HepG2 (cell line): ENCODE results near the gene KIF13A. TPM values are rescaled to one million over a fixed set of nuclear protein-coding genes. Genes with fewer than 3 reads are reported as not detected.

Source experiments
- ATF4 ChIP-seq, 2 experiments: fragments of 450-650 bp in 1 of 2; sonication (generic) in 1 of 2; formaldehyde crosslinking; IDR thresholded peaks; 2 replicates each; pipeline versions ENCODE4 v1.5.0 to v1.8.0; 2020 to 2022; ENCODE audit warnings: mild to moderate bottlenecking in 1 of 2, missing genetic modification reagents in 1 of 2
- ATF6 ChIP-seq: sonication (generic); formaldehyde crosslinking; conservative IDR thresholded peaks from 2 replicates; pipeline ENCODE4 v1.4.0; 2020; ENCODE audit warnings: missing genetic modification reagents
- GFI1 ChIP-seq: sonication (generic); formaldehyde crosslinking; IDR thresholded peaks from 2 replicates; pipeline ENCODE4 v1.5.0; 2020; ENCODE audit warnings: missing genetic modification reagents, mild to moderate bottlenecking, borderline replicate concordance
- HMG20A ChIP-seq: IDR thresholded peaks from 2 replicates; pipeline ENCODE4 v1.6.1; 2016; ENCODE audit warnings: borderline replicate concordance
- HNF4A ChIP-seq: sonication (generic); formaldehyde crosslinking; IDR thresholded peaks from 2 replicates; pipeline ENCODE4 v1.4.0; 2020; ENCODE audit warnings: missing genetic modification reagents
- JDP2 ChIP-seq: sonication (generic); formaldehyde crosslinking; IDR thresholded peaks from 2 replicates; pipeline ENCODE4 v1.8.1; 2022; ENCODE audit warnings: missing genetic modification reagents, borderline replicate concordance
- KDM1A ChIP-seq: IDR thresholded peaks from 2 replicates; pipeline ENCODE4 v1.6.1; 2016; ENCODE audit warnings: missing compliant biosample characterization
- PATZ1 ChIP-seq: sonication (generic); formaldehyde crosslinking; IDR thresholded peaks from 2 replicates; pipeline ENCODE4 v1.4.0; 2020; ENCODE audit warnings: missing genetic modification reagents
- SMAD1 ChIP-seq: sonication (generic); formaldehyde crosslinking; IDR thresholded peaks from 2 replicates; pipeline ENCODE4 v1.4.0; 2020; ENCODE audit warnings: missing genetic modification reagents, low read depth, mild to moderate bottlenecking, borderline replicate concordance
- TARDBP ChIP-seq: sonication (generic); formaldehyde crosslinking; IDR thresholded peaks from 2 replicates; pipeline ENCODE4 v1.8.0; 2022; ENCODE audit warnings: mild to moderate bottlenecking, missing genetic modification reagents
- TSC22D2 ChIP-seq: sonication (generic); formaldehyde crosslinking; IDR thresholded peaks from 2 replicates; pipeline ENCODE4 v1.5.1; 2020; ENCODE audit warnings: missing genetic modification reagents, mild to moderate bottlenecking, borderline replicate concordance
- UBTF ChIP-seq: sonication (generic); formaldehyde crosslinking; IDR thresholded peaks from 2 replicates; pipeline ENCODE4 v1.4.0; 2020; ENCODE audit warnings: mild to moderate bottlenecking, missing genetic modification reagents
- XBP1 ChIP-seq: sonication (generic); formaldehyde crosslinking; IDR thresholded peaks from 2 replicates; pipeline ENCODE4 v1.5.0; 2020; ENCODE audit warnings: missing genetic modification reagents
- ZBTB38 ChIP-seq: sonication (generic); formaldehyde crosslinking; IDR thresholded peaks from 2 replicates; pipeline ENCODE4 v1.5.1; 2020; ENCODE audit warnings: mild to moderate bottlenecking, missing genetic modification reagents
- ZKSCAN5 ChIP-seq: sonication (generic); formaldehyde crosslinking; IDR thresholded peaks from 2 replicates; pipeline ENCODE4 v1.5.1; 2020; ENCODE audit warnings: mild to moderate bottlenecking, missing genetic modification reagents
- ZMYM3 ChIP-seq: sonication (generic); formaldehyde crosslinking; IDR thresholded peaks from 2 replicates; pipeline ENCODE4 v1.5.1; 2020; ENCODE audit warnings: mild to moderate bottlenecking, missing genetic modification reagents
- ZNF256 ChIP-seq: sonication (generic); formaldehyde crosslinking; conservative IDR thresholded peaks from 2 replicates; pipeline ENCODE4 v1.4.0; 2020; ENCODE audit warnings: missing genetic modification reagents
- ZNF296 ChIP-seq: sonication (generic); formaldehyde crosslinking; conservative IDR thresholded peaks from 2 replicates; pipeline ENCODE4 v1.5.0; 2020; ENCODE audit warnings: mild to moderate bottlenecking, missing genetic modification reagents
- ZNF44 ChIP-seq: sonication (generic); formaldehyde crosslinking; IDR thresholded peaks from 2 replicates; pipeline ENCODE4 v1.5.1; 2020; ENCODE audit warnings: mild to moderate bottlenecking, missing genetic modification reagents
- ZNF441 ChIP-seq: sonication (generic); formaldehyde crosslinking; IDR thresholded peaks from 2 replicates; pipeline ENCODE4 v1.7.0; 2021; ENCODE audit warnings: missing genetic modification reagents, borderline replicate concordance
- ZNF550 ChIP-seq: sonication (generic); formaldehyde crosslinking; IDR thresholded peaks from 2 replicates; pipeline ENCODE4 v1.4.0; 2020; ENCODE audit warnings: mild to moderate bottlenecking, missing genetic modification reagents, borderline replicate concordance
- ZNF557 ChIP-seq: sonication (generic); formaldehyde crosslinking; IDR thresholded peaks from 2 replicates; pipeline ENCODE4 v1.4.0; 2020; ENCODE audit warnings: missing genetic modification reagents
- ZUFSP ChIP-seq: sonication (generic); formaldehyde crosslinking; IDR thresholded peaks from 2 replicates; pipeline ENCODE4 v1.9.0; 2021; ENCODE audit warnings: missing genetic modification reagents, mild to moderate bottlenecking, borderline replicate concordance
- polyA plus RNA-seq, 8 experiments: library from polyadenylated mRNA; depleted of rRNA in 3 of 8; stranded (reverse) in 7 of 8; unstranded in 1 of 8; fragments of >200 nt; fragmentation: Illumina TruSeq in 4 of 8; extraction: Trizol in 4 of 8; gene quantifications; 2 replicates each; pipeline versions ENCODE4 v1.2.1 to v1.2.3, GENCODE V29; 2011 to 2016; ENCODE audit warnings: low read depth in 4 of 8, missing spikeins in 1 of 8, mixed read lengths in 1 of 8; ENCODE audit not compliant: insufficient read depth in 1 of 8
- total RNA-seq, 5 experiments: library from RNA; depleted of rRNA; stranded (reverse); fragments of >200 nt; fragmentation: Illumina TruSeq; extraction: Trizol; gene quantifications; 2 replicates each; pipeline ENCODE4 v1.2.3, GENCODE V29; 2016; ENCODE audit warnings: low read depth in 1 of 5

KIF13A gene
- total and polyA plus RNA-seq, 2 of the 13 experiments (the other 11 are each of a cell fraction or from before 2014, with no cell fraction given) = 21.1 to 37.2 TPM

- TF ChIP-seq ATF6 (CRISPR knock-in tag) (no peak), JDP2 (CRISPR knock-in tag) (no peak), ZMYM3 (CRISPR knock-in tag) (no peak), TSC22D2 (CRISPR knock-in tag) (no peak), ZUFSP (CRISPR knock-in tag) (no peak), ZKSCAN5 (no peak), SMAD1 (CRISPR knock-in tag) (no peak), PATZ1 (CRISPR knock-in tag) (no peak), ZNF550 (CRISPR knock-in tag) (no peak), XBP1 (CRISPR knock-in tag) (no peak), ZNF441 (CRISPR knock-in tag) (no peak), ZNF296 (CRISPR knock-in tag) (no peak), ZNF557 (CRISPR knock-in tag) (no peak), HMG20A (CRISPR knock-in tag) (peak; percentile 81), GFI1 (CRISPR knock-in tag) (peak; percentile 36; the same call in 1 of the 2 replicates), ZNF256 (no peak), ZBTB38 (no peak), UBTF (no peak), KDM1A (CRISPR knock-in tag) (no peak), HNF4A (peak; percentile 26; the same call in 1 of the 2 replicates), ZNF44 (CRISPR knock-in tag) (no peak), TARDBP (peak; percentile 54; the same call in 1 of the 2 replicates), ATF4 (CRISPR knock-in tag; IDR thresholded peaks at IDR 0.05) (no peak)
Measured at GRCh38 chr6:17714177-17714576, 273.3 kb downstream of the KIF13A start (continued).
